Tibial nerve (tissue), 4 donors: Measurements from ENCODE around the gene ERBB4. TPM values are rescaled to one million over a fixed set of nuclear protein-coding genes. Genes with fewer than 3 reads are reported as not detected.

Experiments
- DNase-seq, 2 donors: peaks; one replicate each; pipeline ENCODE4 v3.0.0-alpha.2; 2019; ENCODE audit warnings: low spot score in 2 of 2
- H3K27ac ChIP-seq, 4 donors: fragments of 200-600 bp; sonication (generic) in 3 of 4; one replicate each; pipeline ENCODE4 v1.5.1; 2017 to 2019; ENCODE audit warnings: mild to moderate bottlenecking in 1 of 4
- H3K27me3 ChIP-seq, 2 donors: fragments of 200-600 bp; sonication (generic) in 1 of 2; one replicate each; pipeline versions ENCODE4 v1.5.1 to v1.6.0; 2017 to 2019
- H3K36me3 ChIP-seq, 3 donors: fragments of 200-600 bp; sonication (generic); one replicate each; pipeline ENCODE4 v1.5.1; 2018 to 2019
- H3K4me1 ChIP-seq, 4 donors: fragments of 200-600 bp; sonication (generic) in 3 of 4; one replicate each; pipeline ENCODE4 v1.5.1; 2017 to 2019
- H3K4me3 ChIP-seq, 4 donors: fragments of 200-600 bp; sonication (generic) in 3 of 4; one replicate each; pipeline ENCODE4 v1.5.1; 2017 to 2019; ENCODE audit warnings: mild to moderate bottlenecking in 1 of 4, moderate library complexity in 1 of 4
- H3K9me3 ChIP-seq, 4 donors: fragments of 200-600 bp; sonication (generic) in 3 of 4; one replicate each; pipeline ENCODE4 v1.5.1; 2017 to 2019
- CTCF ChIP-seq, 5 experiments: fragments of 200-600 bp in 3 of 5; fragments of 450-650 bp in 2 of 5; sonication (generic) in 3 of 5; IDR thresholded peaks; one replicate each; pipeline ENCODE4 v1.5.1; 2016 to 2019; ENCODE audit warnings: antibody characterized with exemption in 5 of 5, mild to moderate bottlenecking in 3 of 5, moderate library complexity in 2 of 5
- EP300 ChIP-seq, 2 donors: sonication (generic); formaldehyde crosslinking; IDR thresholded peaks; one replicate each; pipeline ENCODE4 v1.6.1; 2017; ENCODE audit warnings: antibody characterized with exemption in 2 of 2, mild to moderate bottlenecking in 1 of 2
- POLR2A ChIP-seq, 2 donors: fragments of 450-650 bp; IDR thresholded peaks; one replicate each; pipeline ENCODE4 v1.6.1; 2017; ENCODE audit warnings: antibody characterized with exemption in 2 of 2, mild to moderate bottlenecking in 2 of 2, moderate library complexity in 2 of 2
- WGBS, 2 donors: methylation state at CpG; one replicate each; pipeline ENCODE4 v1.1.5; 2018; 5-methylcytosine and 5-hydroxymethylcytosine counted together
- total RNA-seq, 4 donors: library from RNA; depleted of rRNA; stranded (reverse); fragments of >200 nt; gene quantifications; one replicate each; pipeline ENCODE4 v1.1.0, GENCODE V29; 2016

ERBB4 gene
- total RNA-seq, 4 donors from 2014 or later, result 2.4 to 3.3 (median 2.9) TPM

DNA sequence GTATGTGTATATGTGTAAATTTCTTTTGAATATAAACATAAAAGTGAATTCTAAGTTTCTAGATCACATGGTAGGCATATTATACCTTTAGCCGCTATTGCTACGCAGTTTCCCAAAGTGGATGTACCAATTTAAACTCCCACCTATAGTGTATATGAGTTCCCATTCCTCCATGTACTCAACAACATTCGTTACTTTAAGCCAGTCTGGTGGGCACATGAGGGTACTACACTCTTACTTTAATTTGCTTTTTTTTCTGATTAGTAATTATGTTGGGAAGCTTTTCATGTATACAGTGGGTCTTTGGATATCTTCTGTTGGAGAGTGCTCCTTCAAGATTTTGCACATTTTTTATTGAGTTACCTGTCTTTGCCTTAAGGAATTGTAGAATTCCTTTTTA lies 683.8 kb downstream of the ERBB4 start:
- TF ChIP-seq CTCF (IDR thresholded peaks at IDR 0.05), result no peak
- TF ChIP-seq EP300 (IDR thresholded peaks at IDR 0.05), result no peak
- TF ChIP-seq POLR2A (IDR thresholded peaks at IDR 0.05), result no peak
- H3K4me3 ChIP-seq, result no peak overlapping the region
- no peak overlapping the region for H3K27ac ChIP-seq
- H3K4me1 ChIP-seq, result no peaks in the 10 kb centered on the region
- no peaks in the 10 kb centered on the region for H3K9me3 ChIP-seq
- DNase-seq, result no peak
- WGBS, 2 donors, result 96 to 97% methylated on average over 3 of the region's 3 CpGs
- H3K27me3 ChIP-seq, result no peaks in the 10 kb centered on the region
- H3K36me3 ChIP-seq, result no peaks in the 10 kb centered on the region

GRCh38 chr2:211846714-211847113 lies 691.9 kb downstream of the ERBB4 start:
- H3K4me1 ChIP-seq, result no peaks in the 10 kb centered on the region
- no peak overlapping the region for H3K4me3 ChIP-seq
- WGBS, 2 donors, result 29 to 39% methylated on average over 1 of the region's 1 CpG
- no peak overlapping the region for H3K27ac ChIP-seq
- no peaks in the 10 kb centered on the region for H3K9me3 ChIP-seq
- TF ChIP-seq EP300 (IDR thresholded peaks at IDR 0.05) (no peak), CTCF (IDR thresholded peaks at IDR 0.05) (no peak), POLR2A (IDR thresholded peaks at IDR 0.05) (no peak)
- H3K36me3 ChIP-seq, result no peaks in the 10 kb centered on the region
- no peaks in the 10 kb centered on the region for H3K27me3 ChIP-seq
- no peak for DNase-seq

DNA sequence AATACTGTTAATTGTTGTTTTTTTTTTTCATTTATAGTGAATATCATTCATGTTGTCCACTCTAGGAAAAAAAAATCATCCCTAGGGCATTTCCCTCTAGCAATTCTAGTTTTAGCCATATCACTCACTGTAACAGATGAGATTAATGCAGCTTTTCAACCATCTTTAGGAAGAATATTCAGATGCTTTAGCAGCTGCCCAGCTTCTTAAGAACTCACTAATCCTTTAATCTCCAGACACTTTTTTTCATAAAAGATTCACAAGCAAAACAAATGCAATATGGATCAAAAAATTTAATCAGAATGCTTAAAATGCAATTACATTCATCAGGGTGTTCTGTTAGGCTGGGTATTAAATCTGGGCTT lies 692.6 kb downstream of the ERBB4 start:
- Histone ChIP-seq H3K36me3 (no peaks in the 10 kb centered on the region), H3K4me3 (no peak overlapping the region), H3K4me1 (no peaks in the 10 kb centered on the region), H3K9me3 (no peaks in the 10 kb centered on the region), H3K27me3 (no peaks in the 10 kb centered on the region), H3K27ac (no peak overlapping the region)
- no peak for DNase-seq
- no peak for TF ChIP-seq EP300 (IDR thresholded peaks at IDR 0.05)

DNA sequence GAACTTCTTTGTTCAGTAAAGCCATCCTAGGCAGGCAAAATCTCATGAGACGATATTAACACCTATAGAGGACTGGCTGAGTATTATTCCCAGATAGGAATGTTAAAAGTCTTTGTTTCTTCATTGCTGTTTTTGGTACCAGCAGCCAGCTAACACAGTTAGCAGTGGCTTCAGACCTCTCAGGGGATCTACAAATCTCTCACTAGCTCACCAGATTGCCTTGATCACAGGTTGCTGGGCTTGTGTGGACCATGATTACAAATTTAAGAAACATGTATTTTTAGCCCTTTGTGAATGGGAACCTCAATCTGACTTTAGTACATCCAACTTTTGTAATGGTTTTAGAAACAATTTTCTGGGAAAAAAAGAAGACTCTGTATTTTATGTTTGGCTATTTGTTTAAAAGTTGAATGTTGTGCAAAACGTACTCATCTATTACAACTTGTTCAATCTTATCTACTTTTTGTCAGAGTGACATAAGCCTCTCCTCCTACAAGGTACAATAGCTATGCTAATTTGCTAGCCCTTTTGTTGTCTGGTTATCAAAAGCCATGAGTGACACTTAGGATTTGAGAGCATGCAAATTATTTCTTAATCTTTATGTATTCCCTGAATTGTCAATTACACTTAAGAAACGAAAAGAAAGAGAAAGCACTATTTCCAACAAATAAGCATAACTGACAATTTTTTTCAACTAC lies 693.1 kb downstream of the ERBB4 start:
- H3K27me3 ChIP-seq, result no peaks in the 10 kb centered on the region
- no peak for DNase-seq
- H3K4me3 ChIP-seq, result no peak overlapping the region
- TF ChIP-seq CTCF (IDR thresholded peaks at IDR 0.05) (no peak), EP300 (IDR thresholded peaks at IDR 0.05) (no peak), POLR2A (IDR thresholded peaks at IDR 0.05) (no peak)
- 58 to 59% methylated on average over 3 of the region's 3 CpGs for WGBS, 2 donors
- no peak overlapping the region for H3K27ac ChIP-seq
- H3K36me3 ChIP-seq, result no peaks in the 10 kb centered on the region
- no peaks in the 10 kb centered on the region for H3K9me3 ChIP-seq
- no peaks in the 10 kb centered on the region for H3K4me1 ChIP-seq

DNA sequence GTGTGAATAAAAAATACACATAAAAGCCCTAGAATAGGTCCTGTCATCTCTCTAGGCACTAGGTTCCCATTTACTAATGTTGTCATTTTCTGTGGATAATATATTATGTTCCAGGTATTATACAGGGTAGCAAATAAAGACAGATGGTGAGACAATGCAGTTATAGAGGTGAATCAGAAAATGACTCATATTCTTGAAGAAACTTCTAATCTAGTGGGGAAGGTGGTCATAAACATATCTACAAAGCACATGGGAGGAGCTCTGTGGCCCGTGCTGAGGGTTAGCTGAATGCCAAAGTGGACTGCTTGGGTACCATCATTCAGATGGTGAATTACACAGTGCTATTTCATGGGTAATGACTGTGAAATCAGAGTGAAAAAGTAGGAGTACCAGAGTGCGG lies 700.9 kb downstream of the ERBB4 start:
- no peak overlapping the region for H3K27ac ChIP-seq
- H3K4me3 ChIP-seq, result no peak overlapping the region
- DNase-seq, result no peak
- no peaks in the 10 kb centered on the region for H3K27me3 ChIP-seq
- TF ChIP-seq POLR2A (IDR thresholded peaks at IDR 0.05) (no peak), EP300 (IDR thresholded peaks at IDR 0.05) (no peak)
- 62 to 81% methylated on average over 2 of the region's 2 CpGs for WGBS, 2 donors
- H3K4me1 ChIP-seq, result no peaks in the 10 kb centered on the region
- H3K9me3 ChIP-seq, result no peaks in the 10 kb centered on the region
- no peaks in the 10 kb centered on the region for H3K36me3 ChIP-seq

GRCh38 chr2:211837206-211837605 lies 701.4 kb downstream of the ERBB4 start:
- 80 to 82% methylated on average over 3 of the region's 3 CpGs for WGBS, 2 donors
- Histone ChIP-seq H3K4me1 (no peaks in the 10 kb centered on the region), H3K9me3 (no peaks in the 10 kb centered on the region), H3K27me3 (no peaks in the 10 kb centered on the region), H3K27ac (no peak overlapping the region), H3K36me3 (no peaks in the 10 kb centered on the region), H3K4me3 (no peak overlapping the region)
- no peak for DNase-seq
- TF ChIP-seq POLR2A (IDR thresholded peaks at IDR 0.05) (no peak), EP300 (IDR thresholded peaks at IDR 0.05) (no peak), CTCF (IDR thresholded peaks at IDR 0.05) (no peak)
